BLaER1 (cell line): ENCODE results near the gene RPUSD4.

ENCODE experiments used
- H3K27ac ChIP-seq: shearing (Covaris generic); formaldehyde crosslinking; 2 replicates; pipeline ENCODE4 v1.8.1; 2022
- H3K27me3 ChIP-seq: shearing (Covaris generic); formaldehyde crosslinking; 2 replicates; pipeline ENCODE4 v1.8.1; 2022
- H3K36me3 ChIP-seq: shearing (Covaris generic); formaldehyde crosslinking; 2 replicates; pipeline ENCODE4 v1.8.1; 2022
- H3K4me1 ChIP-seq: shearing (Covaris generic); formaldehyde crosslinking; 2 replicates; pipeline ENCODE4 v1.8.1; 2022
- H3K4me2 ChIP-seq: shearing (Covaris generic); formaldehyde crosslinking; 2 replicates; pipeline ENCODE4 v1.8.1; 2022
- H3K4me3 ChIP-seq: shearing (Covaris generic); formaldehyde crosslinking; 2 replicates; pipeline ENCODE4 v1.8.1; 2022
- H3K9ac ChIP-seq: shearing (Covaris generic); formaldehyde crosslinking; 2 replicates; pipeline ENCODE4 v1.8.1; 2022
- H3K9me3 ChIP-seq: shearing (Covaris generic); formaldehyde crosslinking; 2 replicates; pipeline ENCODE4 v1.8.1; 2022
- H4K20me1 ChIP-seq: shearing (Covaris generic); formaldehyde crosslinking; 2 replicates; pipeline ENCODE4 v1.8.1; 2022
- Cebpa-rat ChIP-seq: shearing (Covaris generic); IDR thresholded peaks from 2 replicates; pipeline ENCODE4 v1.8.1; 2022

RPUSD4 gene

DNA sequence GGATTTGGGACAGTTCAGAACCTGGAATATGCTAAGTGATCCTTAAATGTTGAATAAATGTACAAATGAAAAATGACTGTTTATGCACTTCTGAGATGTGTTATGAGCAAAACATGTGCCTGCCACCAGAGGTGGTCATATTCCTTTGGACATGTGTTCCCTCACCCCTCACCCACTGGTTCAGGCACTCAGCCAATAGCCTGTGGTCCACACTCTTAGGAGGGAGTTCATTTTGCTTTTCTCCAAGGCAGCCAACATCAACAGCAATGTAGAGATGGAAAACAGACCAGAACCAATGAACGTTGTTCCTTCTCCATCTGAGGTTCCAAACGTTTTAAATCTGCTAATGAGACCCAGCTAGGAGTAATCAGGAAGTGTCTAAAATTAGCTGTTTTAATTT is 44.0 kb downstream of the RPUSD4 start:
- Histone ChIP-seq H4K20me1 (no peaks in the 10 kb centered on the region), H3K9me3 (no peaks in the 10 kb centered on the region), H3K27me3 (no peaks in the 10 kb centered on the region), H3K4me2 (peak overlapping the region; percentile 38), H3K9ac (no peak overlapping the region), H3K4me3 (no peak overlapping the region), H3K4me1 (peaks cover 77% of the 10 kb centered on the region), H3K36me3 (no peaks in the 10 kb centered on the region), H3K27ac (no peak overlapping the region)
- TF ChIP-seq Cebpa-rat, result no peak

DNA sequence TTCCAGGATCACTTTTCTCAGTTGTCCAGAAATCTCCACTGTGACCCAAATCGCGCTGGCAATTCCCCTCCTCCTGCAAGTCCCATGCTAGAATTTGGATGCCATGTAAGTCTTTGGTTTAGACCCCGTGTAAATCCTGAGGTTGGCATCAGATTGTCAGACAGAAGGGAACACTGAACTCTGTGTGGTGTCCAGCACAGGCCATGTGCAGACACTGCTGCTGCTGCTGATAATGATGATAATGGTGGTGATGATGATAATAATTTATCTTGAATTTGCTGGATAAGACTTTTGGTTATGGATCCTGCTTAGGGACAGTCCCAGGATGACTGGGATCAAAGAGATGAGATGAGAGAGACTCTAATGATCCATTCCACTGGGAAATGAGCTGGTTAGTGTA is 45.0 kb downstream of the RPUSD4 start:
- H3K4me3 ChIP-seq, result no peak overlapping the region
- H3K9ac ChIP-seq, result no peak overlapping the region
- no peaks in the 10 kb centered on the region for H3K9me3 ChIP-seq
- peak overlapping the region; percentile 77; the same call in 1 of the 2 replicates for H3K4me2 ChIP-seq
- H3K27me3 ChIP-seq, result no peaks in the 10 kb centered on the region
- no peak for TF ChIP-seq Cebpa-rat
- no peaks in the 10 kb centered on the region for H3K36me3 ChIP-seq
- H3K27ac ChIP-seq, result 0 out of 2 replicates have a peak overlapping the region, but pooled peaks have one; percentile 53
- H4K20me1 ChIP-seq, result no peaks in the 10 kb centered on the region
- H3K4me1 ChIP-seq, result peaks cover 71% of the 10 kb centered on the region

DNA sequence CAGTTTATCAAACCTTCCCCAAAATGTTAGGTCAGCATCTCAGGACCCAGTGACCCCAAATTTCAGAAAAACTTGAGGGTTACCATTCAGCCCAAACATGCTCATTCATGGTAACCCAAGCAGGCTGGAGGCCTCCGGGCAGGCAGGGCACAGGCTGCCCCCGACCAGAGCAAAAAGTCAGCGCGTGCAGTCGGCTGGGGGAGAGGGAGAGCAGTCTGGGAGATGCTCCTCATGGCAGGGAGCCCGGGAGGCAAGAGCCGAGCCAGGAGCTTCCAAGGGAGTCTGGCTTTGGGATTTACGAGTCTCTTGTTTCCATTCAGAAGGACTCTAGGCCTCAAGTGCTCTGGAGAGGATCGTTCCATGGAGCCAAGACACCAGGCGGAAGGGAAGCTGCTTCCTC is 45.7 kb downstream of the RPUSD4 start:
- H3K36me3 ChIP-seq, result no peaks in the 10 kb centered on the region
- no peak overlapping the region for H3K9ac ChIP-seq
- no peak for TF ChIP-seq Cebpa-rat
- H4K20me1 ChIP-seq, result no peaks in the 10 kb centered on the region
- H3K4me2 ChIP-seq, result peak overlapping the region; percentile 77
- peaks cover 72% of the 10 kb centered on the region for H3K4me1 ChIP-seq
- H3K27ac ChIP-seq, result peak overlapping the region; percentile 53; the same call in 1 of the 2 replicates
- H3K27me3 ChIP-seq, result no peaks in the 10 kb centered on the region
- H3K9me3 ChIP-seq, result no peaks in the 10 kb centered on the region
- H3K4me3 ChIP-seq, result no peak overlapping the region

DNA sequence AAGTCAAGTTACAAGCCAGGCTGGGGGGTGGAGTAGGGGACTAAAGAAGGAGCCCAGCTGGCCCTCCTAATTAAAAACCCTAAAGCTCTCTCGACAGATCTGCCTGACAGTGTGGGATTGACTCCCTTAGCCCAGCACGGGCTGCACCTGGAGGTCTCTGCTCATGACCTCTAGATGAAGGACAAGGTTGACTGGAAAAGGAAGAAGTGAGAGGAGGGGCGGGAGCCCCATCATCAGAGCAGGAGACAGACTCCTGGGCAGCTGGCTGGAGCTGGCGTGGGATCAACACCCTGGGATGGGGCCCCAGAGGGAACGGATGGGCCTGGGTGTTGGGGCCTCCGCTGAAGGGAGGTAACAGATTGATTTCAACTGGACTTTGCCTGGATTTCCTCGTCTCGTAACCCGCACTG is 46.1 kb downstream of the RPUSD4 start:
- H3K36me3 ChIP-seq, result no peaks in the 10 kb centered on the region
- peak overlapping the region; percentile 77 for H3K4me2 ChIP-seq
- H3K4me3 ChIP-seq, result no peak overlapping the region
- H3K4me1 ChIP-seq, result peaks cover 77% of the 10 kb centered on the region
- no peaks in the 10 kb centered on the region for H4K20me1 ChIP-seq
- H3K27ac ChIP-seq, result peak overlapping the region; percentile 53
- H3K9ac ChIP-seq, result no peak overlapping the region
- H3K9me3 ChIP-seq, result no peaks in the 10 kb centered on the region
- no peak for TF ChIP-seq Cebpa-rat
- no peaks in the 10 kb centered on the region for H3K27me3 ChIP-seq

DNA sequence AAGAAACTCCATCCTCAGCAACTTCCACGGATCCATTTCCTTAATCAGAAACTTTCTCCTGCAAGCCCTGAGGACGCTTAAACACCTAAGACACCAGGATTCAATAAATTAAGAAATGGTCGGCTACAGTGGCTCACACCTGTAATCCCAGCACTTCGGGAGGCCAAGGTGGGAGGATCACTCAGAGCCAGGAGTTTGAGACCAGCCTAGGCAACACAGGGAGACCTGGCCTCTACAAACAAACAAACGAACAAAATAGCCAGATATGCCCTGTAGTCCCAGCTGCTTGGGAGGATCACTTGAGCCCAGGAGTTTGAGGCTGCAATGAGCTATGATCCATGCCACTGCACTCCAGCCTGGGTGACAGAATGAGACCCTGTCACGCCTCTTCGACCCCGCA is 46.7 kb downstream of the RPUSD4 start:
- Histone ChIP-seq H3K4me2 (peak overlapping the region; percentile 77), H3K27me3 (no peaks in the 10 kb centered on the region), H3K36me3 (no peaks in the 10 kb centered on the region), H4K20me1 (no peaks in the 10 kb centered on the region), H3K27ac (peak overlapping the region; percentile 53), H3K4me3 (no peak overlapping the region), H3K9ac (no peak overlapping the region), H3K9me3 (no peaks in the 10 kb centered on the region), H3K4me1 (peaks cover 82% of the 10 kb centered on the region)
- TF ChIP-seq Cebpa-rat, result no peak

DNA sequence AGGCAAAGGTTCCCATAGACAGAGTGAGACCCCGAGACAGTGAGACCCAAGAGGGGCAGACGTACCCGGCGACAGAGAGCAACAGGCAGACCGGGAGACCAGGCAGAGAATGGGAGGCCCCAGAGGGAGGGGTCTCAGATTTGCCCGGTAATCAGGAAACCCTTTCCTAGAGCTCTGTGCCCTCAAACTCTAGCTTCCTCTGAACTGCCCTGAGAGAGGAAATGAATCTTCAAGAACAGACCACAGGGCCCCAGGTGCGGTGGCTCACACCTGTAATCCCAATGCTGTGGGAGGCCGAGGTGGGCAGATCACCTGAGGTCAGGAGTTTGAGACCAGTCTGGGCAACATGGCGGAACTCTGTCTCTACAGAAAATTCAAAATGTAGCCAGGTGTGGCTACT is 47.7 kb downstream of the RPUSD4 start:
- H4K20me1 ChIP-seq, result no peaks in the 10 kb centered on the region
- no peaks in the 10 kb centered on the region for H3K9me3 ChIP-seq
- peaks cover 92% of the 10 kb centered on the region for H3K4me1 ChIP-seq
- H3K9ac ChIP-seq, result peak overlapping the region; percentile 69
- TF ChIP-seq Cebpa-rat, result no peak
- peak overlapping the region; percentile 77 for H3K4me2 ChIP-seq
- H3K27me3 ChIP-seq, result no peaks in the 10 kb centered on the region
- 0 out of 2 replicates have a peak overlapping the region, but pooled peaks have one; percentile 4 for H3K4me3 ChIP-seq
- peak overlapping the region; percentile 81 for H3K27ac ChIP-seq
- no peaks in the 10 kb centered on the region for H3K36me3 ChIP-seq

DNA sequence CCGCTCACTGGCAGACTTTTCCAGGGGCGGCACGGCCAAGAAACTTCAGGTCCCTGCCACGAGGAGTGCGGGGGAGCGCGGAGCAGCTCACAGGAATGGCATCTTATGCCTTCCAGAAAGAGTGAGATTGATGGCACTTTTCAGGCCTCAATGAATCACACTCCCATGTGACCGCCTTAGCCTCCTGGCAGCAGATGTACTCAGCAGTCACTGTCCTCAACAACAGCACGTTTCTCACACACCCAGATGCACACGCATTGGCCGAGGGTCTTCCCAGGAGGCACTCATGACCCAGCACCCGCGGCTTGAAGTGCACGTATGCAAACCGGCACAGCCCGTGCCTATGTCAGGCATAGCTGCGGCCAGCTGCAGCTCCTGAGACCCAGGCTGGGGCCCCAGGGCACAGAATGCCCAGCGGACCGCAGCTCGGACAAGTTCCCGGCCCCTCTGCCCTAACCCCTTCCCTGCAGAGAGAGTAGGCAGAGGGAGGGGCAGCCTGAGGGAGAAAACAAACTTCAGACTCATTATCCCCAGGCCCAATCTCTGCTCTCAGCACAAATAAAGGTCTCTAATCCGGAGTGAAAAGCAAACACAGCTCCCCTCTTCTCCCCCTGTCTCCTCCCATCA is 48.3 kb downstream of the RPUSD4 start:
- Histone ChIP-seq H3K9ac (peak overlapping the region; percentile 69), H3K27ac (peak overlapping the region; percentile 81)

DNA sequence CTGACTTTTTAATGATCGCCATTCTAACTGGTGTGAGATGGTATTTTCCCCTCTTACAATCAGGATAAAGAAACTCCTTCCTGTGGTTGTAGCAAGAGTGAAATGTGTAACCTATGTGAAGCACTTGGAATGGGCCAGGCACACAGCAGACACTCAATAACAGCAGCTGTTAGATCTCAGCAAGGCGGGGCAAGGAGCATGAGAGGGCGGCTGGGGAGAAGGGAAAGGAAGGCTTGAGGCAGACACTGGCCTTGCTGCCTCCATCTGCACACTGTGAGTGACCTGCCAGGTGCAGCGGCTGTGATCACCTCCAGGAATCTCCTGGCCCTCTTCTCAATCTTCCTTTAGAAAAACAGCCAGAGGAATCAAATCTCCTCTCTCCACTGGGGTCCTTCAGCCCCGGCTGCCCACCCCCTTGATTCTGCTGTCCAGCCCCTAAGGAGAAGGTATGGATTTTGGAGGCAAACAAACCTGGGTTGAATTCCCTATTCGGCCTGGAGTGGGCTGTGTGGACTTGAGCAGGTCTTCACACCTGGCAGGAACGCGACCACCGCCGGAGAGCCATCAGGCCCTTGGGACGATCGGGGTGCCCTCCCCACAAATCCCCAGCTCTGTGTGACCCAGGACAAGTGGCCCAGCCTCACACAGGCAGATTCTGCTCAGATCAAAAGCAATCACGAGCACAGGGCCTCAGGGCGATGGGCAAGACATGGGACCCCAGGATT is 49.0 kb downstream of the RPUSD4 start:
- Histone ChIP-seq H3K9ac (peak overlapping the region; percentile 69; the same call in 1 of the 2 replicates), H3K27me3 (no peaks in the 10 kb centered on the region), H3K4me1 (peaks cover 94% of the 10 kb centered on the region), H3K4me2 (peak overlapping the region; percentile 77), H3K36me3 (no peaks in the 10 kb centered on the region), H4K20me1 (no peaks in the 10 kb centered on the region), H3K4me3 (no peak overlapping the region), H3K27ac (peak overlapping the region; percentile 81), H3K9me3 (no peaks in the 10 kb centered on the region)
- no peak for TF ChIP-seq Cebpa-rat

More for the DNA sequence above, 48.3 kb downstream of the RPUSD4 start:
- H3K4me2 ChIP-seq, result peak overlapping the region; percentile 77
- H3K4me3 ChIP-seq, result 0 out of 2 replicates have a peak overlapping the region, but pooled peaks have one; percentile 4
- H3K27me3 ChIP-seq, result no peaks in the 10 kb centered on the region
- no peak for TF ChIP-seq Cebpa-rat
- H3K9me3 ChIP-seq, result no peaks in the 10 kb centered on the region
- H3K4me1 ChIP-seq, result peaks cover 94% of the 10 kb centered on the region
- no peaks in the 10 kb centered on the region for H4K20me1 ChIP-seq
- no peaks in the 10 kb centered on the region for H3K36me3 ChIP-seq

DNA sequence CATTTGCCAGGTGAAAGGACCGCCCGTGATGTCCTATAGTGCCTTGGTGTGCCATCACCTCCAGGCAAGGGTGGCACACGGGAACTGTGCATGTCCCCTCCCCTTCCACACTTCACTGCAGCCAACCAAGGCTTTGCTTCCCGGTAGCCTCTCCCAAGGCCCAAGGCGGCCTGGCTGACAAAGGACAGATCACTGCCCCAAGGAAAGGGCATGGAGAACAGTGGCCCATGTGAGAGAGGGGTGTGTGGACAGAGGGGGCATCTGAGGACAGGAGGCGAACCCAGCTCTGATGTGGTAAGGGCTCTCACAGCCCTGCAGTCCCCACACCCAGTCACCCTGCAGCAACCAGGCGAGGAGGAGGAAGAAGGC is 50.4 kb downstream of the RPUSD4 start:
- Histone ChIP-seq H3K9ac (0 out of 2 replicates have a peak overlapping the region, but pooled peaks have one; percentile 15), H3K4me1 (peaks cover 94% of the 10 kb centered on the region), H3K9me3 (no peaks in the 10 kb centered on the region), H3K4me2 (peak overlapping the region; percentile 89), H3K27ac (peak overlapping the region; percentile 38; the same call in 1 of the 2 replicates), H3K4me3 (no peak overlapping the region), H3K36me3 (no peaks in the 10 kb centered on the region), H4K20me1 (no peaks in the 10 kb centered on the region), H3K27me3 (no peaks in the 10 kb centered on the region)
- TF ChIP-seq Cebpa-rat, result no peak
